ENCODE results near the gene KLF9.

The KLF9 gene

DNA sequence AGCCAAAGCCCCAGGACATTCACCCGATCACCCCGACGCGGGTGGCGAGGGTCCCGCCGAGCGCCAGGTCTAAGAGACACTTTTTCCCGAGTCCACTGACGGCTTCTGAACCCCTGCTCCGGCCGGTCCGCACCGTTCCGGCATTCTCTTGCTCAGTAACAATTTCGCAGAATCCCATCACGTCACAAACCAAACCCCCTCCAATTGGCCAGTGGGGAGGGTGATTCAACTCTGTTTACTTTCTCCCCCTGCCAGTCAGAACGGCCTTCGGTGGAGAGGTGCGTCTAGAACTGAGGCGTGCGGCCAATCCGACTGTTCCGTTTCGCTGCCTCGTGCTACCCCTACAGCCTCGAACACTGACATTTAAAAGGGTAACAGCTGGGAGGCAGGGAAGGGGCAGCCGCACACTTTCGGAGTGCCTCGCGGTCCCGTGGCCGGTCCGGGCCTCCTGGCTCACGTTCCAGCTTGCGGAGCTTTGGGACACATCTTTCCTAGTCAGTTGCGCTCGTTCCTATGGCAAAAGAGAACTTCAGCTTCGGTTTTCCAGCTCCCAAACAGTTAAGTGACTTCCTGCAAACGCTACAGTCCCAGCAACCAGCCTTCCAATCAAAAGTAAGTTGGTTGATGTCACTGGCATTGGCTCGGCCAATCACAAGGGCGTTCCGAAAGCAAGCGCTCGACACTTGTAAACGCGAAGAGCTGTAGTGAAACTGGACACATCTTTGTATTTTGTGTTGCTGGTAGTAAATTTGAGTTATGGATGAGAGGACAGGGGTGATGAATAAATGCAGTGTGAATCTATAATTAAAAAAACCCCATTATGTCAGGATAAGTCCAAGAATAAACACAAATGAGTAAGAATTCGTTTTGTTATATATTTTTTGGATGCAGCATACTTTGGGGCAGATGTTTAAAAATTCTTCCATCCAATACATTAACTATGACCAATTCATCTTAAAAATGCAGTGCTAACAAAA lies at the start of gene KLF9:
Gene KLF9, minus strand, starts transcription at position 859 of the 977 bp plus-strand sequence. CDS start 1,294 bp downstream, outside the sequence.
- TF ChIP-seq, protein P1, sequence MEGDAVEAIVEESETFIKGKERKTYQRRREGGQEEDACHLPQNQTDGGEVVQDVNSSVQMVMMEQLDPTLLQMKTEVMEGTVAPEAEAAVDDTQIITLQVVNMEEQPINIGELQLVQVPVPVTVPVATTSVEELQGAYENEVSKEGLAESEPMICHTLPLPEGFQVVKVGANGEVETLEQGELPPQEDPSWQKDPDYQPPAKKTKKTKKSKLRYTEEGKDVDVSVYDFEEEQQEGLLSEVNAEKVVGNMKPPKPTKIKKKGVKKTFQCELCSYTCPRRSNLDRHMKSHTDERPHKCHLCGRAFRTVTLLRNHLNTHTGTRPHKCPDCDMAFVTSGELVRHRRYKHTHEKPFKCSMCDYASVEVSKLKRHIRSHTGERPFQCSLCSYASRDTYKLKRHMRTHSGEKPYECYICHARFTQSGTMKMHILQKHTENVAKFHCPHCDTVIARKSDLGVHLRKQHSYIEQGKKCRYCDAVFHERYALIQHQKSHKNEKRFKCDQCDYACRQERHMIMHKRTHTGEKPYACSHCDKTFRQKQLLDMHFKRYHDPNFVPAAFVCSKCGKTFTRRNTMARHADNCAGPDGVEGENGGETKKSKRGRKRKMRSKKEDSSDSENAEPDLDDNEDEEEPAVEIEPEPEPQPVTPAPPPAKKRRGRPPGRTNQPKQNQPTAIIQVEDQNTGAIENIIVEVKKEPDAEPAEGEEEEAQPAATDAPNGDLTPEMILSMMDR (IDR thresholded peaks at IDR 0.05; ENCODE audit: borderline replicate concordance, insufficient read depth, low read depth, low read length) = no peak

DNA sequence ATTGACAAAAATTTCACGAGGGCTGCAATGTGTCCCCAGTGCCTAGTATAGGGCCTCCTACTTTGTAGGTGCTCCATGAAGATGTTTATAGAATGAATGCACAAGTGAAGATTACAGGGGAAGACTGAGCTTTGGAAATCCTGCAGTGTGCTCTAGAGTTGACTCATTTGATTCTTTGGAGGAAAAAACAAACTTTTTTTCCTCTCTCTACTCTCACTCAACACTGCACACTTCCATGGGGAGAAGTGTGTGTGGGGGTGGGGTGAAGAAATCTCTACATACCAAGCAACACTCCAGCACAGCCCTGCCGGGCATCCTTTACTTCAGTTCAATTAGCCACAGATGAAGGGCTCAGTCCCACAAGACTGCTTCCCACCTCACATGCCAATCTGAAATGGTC lies 49.4 kb upstream of the KLF9 start:
- no peak overlapping the region for H3K4me3 ChIP-seq (ENCODE audit: low read depth, low read length)
- TF ChIP-seq, protein P1 (IDR thresholded peaks at IDR 0.05; ENCODE audit: borderline replicate concordance, insufficient read depth, low read depth, low read length) = no peak

More for the DNA sequence above, at the start of gene KLF9:
- H3K4me3 ChIP-seq (ENCODE audit: low read depth, low read length) = peak within 1 kb of the TSS; percentile 48

DNA sequence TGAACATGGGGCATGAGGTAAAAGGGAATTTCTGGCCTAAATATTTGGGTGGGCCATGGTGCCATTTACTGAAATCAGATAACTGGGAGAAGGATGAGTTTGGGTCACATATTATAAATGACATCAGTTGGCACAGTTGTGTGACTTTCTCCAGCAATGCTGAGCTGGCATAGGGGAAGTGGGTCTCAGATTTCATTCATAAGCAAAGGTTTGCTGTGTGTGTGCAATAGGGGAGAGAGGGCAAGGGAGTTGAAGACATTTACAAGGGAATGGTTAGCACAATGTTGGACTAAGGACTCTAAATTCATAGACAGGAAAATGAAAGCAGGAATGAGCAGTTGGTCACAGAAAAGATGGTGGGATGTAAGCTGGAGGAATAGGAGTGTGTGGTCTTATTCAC lies 47.8 kb upstream of the KLF9 start:
- no peak overlapping the region for H3K4me3 ChIP-seq (ENCODE audit: low read depth, low read length)
- TF ChIP-seq, protein P1 (IDR thresholded peaks at IDR 0.05; ENCODE audit: borderline replicate concordance, insufficient read depth, low read depth, low read length) = no peak

DNA sequence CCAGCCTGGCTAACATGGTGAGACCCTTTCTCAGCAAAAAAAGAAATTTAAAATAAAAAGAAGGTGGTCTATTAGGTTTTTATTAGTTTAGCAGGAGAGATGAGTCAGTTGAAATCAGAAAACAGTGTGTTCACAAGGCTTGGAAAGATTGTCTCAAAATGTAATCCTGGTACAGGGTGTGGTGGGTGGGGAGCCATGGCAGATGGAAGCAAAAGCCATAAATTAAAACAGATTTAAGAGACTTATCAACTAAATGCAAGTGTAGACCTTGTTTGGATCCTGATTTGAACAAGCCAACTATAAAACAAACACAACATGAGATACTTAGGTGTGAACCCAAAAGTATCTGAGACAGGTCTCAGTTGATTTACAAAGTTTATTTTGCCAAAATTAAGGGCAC lies 42.8 kb upstream of the KLF9 start:
- no peak overlapping the region for H3K4me3 ChIP-seq (ENCODE audit: low read depth, low read length)
- TF ChIP-seq, protein P1 (IDR thresholded peaks at IDR 0.05; ENCODE audit: borderline replicate concordance, insufficient read depth, low read depth, low read length) = no peak

DNA sequence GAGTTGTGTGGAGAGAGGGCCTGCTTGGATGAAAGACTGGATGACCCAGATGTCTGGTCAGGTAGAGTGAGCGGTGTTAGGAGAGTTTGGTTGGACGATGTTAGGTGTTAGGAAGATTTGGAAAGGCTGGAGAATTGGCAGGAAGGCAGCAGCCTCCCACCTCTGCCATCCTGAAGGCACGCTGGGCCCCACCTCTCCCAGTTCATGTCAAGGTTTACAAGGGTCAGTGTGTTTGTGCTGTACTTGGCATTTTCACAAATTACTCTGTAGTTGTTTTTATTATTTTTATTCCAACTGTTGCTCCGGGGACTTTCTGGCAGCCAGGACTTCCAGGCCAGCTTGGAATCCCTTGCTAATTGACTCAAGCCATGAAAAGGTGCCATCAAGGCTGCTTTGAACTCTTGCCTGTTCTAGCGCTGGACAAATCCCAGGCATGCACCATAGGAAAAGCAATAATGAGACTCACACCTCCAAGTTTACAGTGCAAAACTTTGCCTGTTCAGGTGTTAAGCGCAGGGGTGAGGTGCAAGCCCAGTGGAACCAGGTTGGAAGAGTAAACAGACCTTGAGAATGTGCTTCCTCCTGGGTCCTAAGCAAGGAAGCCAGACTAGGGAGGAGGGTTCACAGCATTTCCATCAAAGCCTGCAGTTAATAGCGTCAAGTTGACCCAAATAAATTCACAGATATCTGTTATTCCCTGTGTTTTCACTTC lies 41.7 kb upstream of the KLF9 start:
- H3K4me3 ChIP-seq (ENCODE audit: low read depth, low read length) = no peak overlapping the region
- TF ChIP-seq, protein P1 (IDR thresholded peaks at IDR 0.05; ENCODE audit: borderline replicate concordance, insufficient read depth, low read depth, low read length) = no peak

DNA sequence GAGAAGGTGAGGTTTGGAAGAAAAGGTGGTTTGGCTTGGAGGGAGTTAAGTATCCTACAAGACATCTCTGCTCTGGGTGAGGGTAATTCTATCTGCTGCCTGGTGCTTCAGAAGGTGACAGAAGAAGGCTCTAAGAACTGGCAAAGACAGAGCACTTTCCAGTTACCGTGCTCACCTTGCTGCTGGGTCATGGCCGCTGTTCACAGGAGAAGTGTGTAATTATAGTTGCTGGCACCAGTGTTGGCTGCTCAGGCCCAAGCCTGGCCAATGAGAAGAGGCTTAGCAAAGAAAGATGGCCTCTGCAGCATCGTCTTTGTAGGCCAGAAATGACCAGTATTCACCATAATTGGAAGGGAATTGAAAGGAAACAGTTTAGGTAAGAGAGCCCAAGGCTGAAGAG lies 37.9 kb upstream of the KLF9 start:
- TF ChIP-seq, protein P1 (IDR thresholded peaks at IDR 0.05; ENCODE audit: borderline replicate concordance, insufficient read depth, low read depth, low read length) = no peak
- H3K4me3 ChIP-seq (ENCODE audit: low read depth, low read length) = no peak overlapping the region

Data from GM12875 (cell line).